Kidney tubule cell (primary cell): ENCODE data around the gene PRKCSH.
A peak's percentile ranks its signal among the peaks of the same experiment; 100 is the strongest.
"Not testable (repeated sequence)": the region's sequence is repeated elsewhere in the genome, so short reads cannot be mapped to it uniquely, and the experiment has no call there.

Source experiments
- DNase-seq: peaks from one replicate; pipeline ENCODE4 v3.0.0-alpha.2; 2018; ENCODE audit warnings: low spot score

Gene PRKCSH

DNA sequence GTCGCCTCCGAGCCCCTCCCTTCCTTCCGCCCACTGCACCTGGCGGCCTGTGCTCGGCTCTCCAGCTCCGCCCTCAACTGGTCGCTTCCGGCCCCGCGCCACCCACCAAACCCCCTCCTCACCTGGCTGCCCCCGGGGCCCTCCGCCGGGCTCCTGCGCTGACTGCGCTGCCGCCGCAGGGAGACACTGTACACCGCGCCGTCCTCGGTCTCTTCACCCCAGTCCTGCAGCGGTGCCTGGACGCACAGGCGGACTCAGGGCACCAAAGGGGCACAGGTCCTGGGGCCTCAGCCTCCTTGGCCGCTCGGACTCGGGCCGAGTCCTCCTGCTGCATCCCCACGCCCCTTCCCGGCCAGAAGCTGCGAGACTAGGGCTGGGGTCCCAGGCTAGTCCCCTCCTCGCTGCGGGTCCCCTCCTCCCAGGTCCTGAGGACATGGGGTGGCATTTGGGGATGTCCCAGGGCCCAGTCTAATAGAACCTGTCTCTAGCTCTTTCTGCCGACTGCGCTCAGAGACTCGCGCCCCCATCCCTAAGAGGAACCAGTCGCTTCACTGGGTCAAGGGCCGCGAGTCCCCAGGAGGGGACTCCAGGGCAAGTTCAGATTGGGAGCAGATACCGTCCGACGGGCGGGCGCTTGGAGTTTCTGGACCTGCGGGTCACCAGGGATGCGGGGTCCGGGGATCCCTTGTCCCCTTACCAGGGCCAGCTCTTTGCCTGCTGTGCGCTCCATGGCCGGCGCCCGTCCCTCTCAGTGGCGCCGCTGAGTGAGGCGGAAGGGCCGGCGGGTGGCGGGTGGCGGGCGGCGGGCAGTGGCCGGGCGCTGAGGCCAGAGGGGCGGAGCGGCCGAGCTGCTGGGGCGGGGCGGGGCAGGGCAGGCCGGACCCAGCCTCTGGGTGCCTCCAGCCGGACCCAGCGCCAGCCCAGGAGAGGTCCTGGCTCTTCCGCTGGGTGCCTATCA lies 16.6 kb upstream of the PRKCSH start, which contains the start of gene RGL3:
RGL3 (minus strand) TSS at position 766 of the 958 bp plus-strand sequence; CDS start at position 730, 36 bp downstream.
- DNase-seq = peak; percentile 59

- no peak for DNase-seq
Observed at GRCh38 chr19:11420429-11421370, 14.7 kb upstream of the PRKCSH start.

- no peak for DNase-seq
Observed at GRCh38 chr19:11421371-11422098, 13.9 kb upstream of the PRKCSH start.

DNA sequence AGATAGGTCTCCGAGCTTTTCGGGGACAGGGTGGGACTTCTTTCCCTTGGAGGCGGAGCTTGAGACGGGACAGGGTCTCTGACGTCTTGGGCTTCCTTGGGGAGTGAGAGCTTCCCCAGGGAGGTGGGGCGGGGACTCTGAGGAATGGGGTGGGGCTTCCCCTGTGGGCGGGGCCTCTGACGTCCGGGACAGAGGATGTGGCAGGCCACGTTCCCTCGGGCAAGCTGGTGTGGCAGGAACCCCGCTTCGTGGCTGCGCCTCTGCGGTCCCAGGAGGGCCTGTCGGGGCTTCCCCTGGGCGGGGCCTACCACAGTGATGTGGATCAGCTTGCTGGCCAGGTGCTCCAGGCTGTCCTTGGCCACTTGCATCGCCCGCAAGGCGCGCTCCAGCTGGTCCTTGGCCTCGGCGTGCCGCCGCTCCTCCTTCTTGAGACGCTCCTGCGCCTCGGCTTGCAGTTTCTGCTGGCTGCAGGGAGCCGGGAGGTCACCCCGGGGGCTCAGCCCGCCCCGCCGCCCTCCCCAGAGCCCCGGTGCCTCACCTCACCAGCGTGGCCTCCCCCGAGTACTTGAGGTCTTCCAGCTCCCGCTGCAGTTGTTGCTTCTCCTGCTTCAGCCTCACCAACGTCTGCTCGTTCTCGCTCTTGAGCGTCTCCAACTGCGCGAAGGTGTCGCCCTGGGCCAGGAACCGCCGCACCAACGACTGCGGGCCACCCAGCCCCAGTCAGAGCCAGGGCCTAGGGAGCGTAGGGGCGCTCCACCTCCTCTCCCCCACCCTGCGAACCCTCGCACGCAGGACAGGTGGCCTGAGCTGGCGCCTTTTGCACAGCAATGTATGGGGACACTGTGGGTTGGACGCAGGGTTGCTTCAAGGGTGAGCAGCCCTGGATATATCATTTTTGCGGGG lies 13.0 kb upstream of the PRKCSH start:
- peak; percentile 59 for DNase-seq

GRCh38 chr19:11423164-11423790 lies 12.2 kb upstream of the PRKCSH start:
- no peak for DNase-seq

GRCh38 chr19:11423791-11424181 lies 11.6 kb upstream of the PRKCSH start:
- DNase-seq = no peak

DNA sequence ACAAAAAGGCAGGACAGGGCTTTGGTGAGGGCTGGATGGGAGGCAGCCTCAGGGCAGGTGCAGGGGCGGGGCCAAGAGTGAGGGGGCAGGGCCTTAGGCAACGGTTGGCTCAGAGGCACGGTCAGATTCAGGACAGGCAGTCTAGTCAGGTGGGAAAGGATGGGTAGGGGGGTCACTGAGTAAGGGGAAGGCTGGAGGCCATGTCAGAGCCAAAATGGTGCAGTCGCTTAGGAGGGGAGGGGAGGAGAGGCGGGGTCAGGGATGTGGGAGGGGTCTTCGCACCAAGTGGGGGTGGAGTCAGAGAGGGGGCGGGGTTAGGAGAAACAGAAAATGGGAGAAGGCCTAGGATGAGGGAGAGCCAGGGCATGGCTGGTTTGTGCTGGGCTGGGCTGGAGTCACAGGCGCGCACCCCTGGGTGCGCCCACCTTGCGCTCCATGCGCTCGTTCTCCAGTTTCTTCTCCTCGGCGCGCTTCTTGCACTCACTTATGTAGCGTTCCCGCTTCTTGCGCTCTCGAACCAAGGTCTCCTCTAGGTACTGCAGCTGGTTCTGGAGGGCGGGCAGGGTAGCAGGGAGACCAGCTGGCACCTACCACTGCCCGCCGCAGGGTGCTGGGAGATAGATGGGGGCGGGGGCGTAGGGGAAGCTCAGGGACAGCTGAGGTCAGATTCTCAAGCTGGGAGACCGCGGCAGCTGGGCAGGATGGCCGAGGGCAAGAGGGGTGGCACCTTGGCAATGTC lies 9.5 kb upstream of the PRKCSH start:
- no peak for DNase-seq

GRCh38 chr19:11426656-11427055 lies 8.8 kb upstream of the PRKCSH start:
- no peak for DNase-seq

GRCh38 chr19:11433526-11433925 lies 1.9 kb upstream of the PRKCSH start:
- DNase-seq = not testable (repeated sequence)

- no peak for DNase-seq
Observed at GRCh38 chr19:11434703-11435056, 755 bp upstream of the PRKCSH start.

GRCh38 chr19:11435833-11436313 lies 438 bp downstream of the PRKCSH start:
- peak; percentile 19 for DNase-seq

DNA sequence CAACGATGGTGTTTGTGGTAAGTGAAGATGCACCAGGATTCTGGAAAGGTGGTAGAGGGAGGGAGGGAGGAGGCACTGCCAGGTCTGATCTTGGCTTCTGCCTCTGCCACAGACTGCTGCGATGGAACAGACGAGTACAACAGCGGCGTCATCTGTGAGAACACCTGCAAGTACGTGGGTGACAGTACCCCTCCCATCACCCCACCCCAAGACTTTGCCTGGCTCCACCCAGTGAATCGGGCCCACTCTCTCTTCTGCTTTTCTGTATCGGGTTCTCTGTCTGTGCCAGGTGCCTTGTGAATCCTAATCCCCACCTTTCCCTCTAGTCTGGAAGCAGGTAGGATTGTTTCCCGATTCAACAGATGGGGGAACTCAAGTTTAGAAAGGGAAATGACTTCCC lies 2.5 kb downstream of the PRKCSH start:
- no peak for DNase-seq

- DNase-seq = no peak
Observed at GRCh38 chr19:11444059-11444458, 8.6 kb downstream of the PRKCSH start.

- no peak for DNase-seq
Observed at GRCh38 chr19:11445141-11445540, 9.7 kb downstream of the PRKCSH start.

DNA sequence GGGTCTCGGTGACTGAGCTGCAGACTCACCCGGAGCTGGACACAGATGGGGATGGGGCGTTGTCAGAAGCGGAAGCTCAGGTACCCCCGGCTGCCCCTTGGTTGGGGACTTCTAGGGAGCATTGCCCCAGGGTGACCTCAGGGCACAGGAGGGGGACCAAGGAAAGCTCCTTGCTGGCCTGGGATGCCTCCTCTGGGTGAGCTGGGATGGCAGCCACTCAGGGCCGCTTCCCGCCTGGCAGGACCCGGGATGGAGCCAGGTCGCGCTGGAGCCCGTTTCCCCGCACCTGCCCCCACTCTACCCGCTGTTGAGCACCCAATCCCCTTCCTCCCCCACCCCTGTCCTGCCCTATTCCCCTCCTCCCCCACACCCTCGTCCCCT lies 10.8 kb downstream of the PRKCSH start:
- DNase-seq = no peak

GRCh38 chr19:11446652-11447301 lies 11.3 kb downstream of the PRKCSH start:
- peak; percentile 25 for DNase-seq

GRCh38 chr19:11447347-11448262 lies 12.2 kb downstream of the PRKCSH start:
- DNase-seq = no peak

- no peak for DNase-seq
Observed at GRCh38 chr19:11448410-11448809, 13.0 kb downstream of the PRKCSH start.
